Fibroblast of pulmonary artery (primary cell): Measurements from ENCODE around the gene GEMIN7.

Experiments used
- DNase-seq: peaks from one replicate; pipeline ENCODE4 v3.0.0-alpha.2; 2010; ENCODE audit warnings: low read depth
- H3K4me3 ChIP-seq: replicated peaks from 2 replicates; pipeline ENCODE4 v1.5.1; 2011; ENCODE audit warnings: low read depth, mild to moderate bottlenecking, control low read depth, low read length, moderate library complexity
- TF ChIP-seq, protein P1 (sequence below): IDR thresholded peaks from 2 replicates; pipeline ENCODE4 v1.5.1; 2011; ENCODE audit warnings: mild to moderate bottlenecking, control low read depth, low read length, inconsistent platforms; ENCODE audit errors: missing control alignments

Gene GEMIN7

DNA sequence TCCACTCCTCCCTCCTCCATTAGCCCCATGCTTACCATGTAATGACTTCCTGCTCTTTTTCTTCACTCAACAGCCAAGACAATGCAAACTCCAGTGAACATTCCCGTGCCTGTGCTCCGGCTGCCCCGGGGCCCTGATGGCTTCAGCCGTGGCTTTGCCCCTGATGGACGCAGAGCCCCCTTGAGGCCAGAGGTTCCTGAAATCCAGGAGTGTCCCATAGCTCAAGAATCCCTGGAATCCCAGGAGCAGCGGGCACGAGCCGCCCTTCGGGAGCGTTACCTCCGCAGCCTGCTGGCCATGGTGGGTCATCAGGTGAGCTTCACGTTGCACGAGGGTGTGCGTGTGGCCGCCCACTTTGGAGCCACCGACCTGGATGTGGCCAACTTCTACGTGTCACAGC lies 11.0 kb downstream of the GEMIN7 start:
- TF ChIP-seq, protein P1, sequence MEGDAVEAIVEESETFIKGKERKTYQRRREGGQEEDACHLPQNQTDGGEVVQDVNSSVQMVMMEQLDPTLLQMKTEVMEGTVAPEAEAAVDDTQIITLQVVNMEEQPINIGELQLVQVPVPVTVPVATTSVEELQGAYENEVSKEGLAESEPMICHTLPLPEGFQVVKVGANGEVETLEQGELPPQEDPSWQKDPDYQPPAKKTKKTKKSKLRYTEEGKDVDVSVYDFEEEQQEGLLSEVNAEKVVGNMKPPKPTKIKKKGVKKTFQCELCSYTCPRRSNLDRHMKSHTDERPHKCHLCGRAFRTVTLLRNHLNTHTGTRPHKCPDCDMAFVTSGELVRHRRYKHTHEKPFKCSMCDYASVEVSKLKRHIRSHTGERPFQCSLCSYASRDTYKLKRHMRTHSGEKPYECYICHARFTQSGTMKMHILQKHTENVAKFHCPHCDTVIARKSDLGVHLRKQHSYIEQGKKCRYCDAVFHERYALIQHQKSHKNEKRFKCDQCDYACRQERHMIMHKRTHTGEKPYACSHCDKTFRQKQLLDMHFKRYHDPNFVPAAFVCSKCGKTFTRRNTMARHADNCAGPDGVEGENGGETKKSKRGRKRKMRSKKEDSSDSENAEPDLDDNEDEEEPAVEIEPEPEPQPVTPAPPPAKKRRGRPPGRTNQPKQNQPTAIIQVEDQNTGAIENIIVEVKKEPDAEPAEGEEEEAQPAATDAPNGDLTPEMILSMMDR, result no peak
- no peak for DNase-seq
- H3K4me3 ChIP-seq, result no peak overlapping the region

DNA sequence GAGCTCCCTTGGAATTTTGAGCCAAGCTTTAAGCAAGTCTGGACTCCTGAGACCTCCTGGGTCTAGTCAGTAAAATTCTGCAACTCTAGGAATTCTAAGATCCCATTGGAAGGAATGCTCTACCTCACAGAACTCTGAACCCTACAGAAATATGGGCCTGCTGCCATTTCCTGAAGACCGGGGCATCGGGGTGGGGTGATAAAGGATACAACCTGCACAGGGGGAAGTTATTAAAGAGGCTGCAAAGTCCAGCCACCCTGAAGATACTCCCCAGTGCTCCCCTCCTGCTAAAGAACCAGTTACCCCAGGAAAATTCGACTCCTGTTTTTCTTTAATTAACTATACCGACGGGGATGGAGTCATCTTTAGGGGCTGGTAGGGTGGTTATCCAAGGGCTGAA lies 11.5 kb downstream of the GEMIN7 start:
- H3K4me3 ChIP-seq, result peak overlapping the region; percentile 92
- no peak for DNase-seq
- TF ChIP-seq, protein P1, result no peak

GRCh38 chr19:45091031-45091923 lies 12.2 kb downstream of the GEMIN7 start:
- H3K4me3 ChIP-seq, result peak overlapping the region; percentile 92
- TF ChIP-seq, protein P1, result no peak
- peak; percentile 100 for DNase-seq

DNA sequence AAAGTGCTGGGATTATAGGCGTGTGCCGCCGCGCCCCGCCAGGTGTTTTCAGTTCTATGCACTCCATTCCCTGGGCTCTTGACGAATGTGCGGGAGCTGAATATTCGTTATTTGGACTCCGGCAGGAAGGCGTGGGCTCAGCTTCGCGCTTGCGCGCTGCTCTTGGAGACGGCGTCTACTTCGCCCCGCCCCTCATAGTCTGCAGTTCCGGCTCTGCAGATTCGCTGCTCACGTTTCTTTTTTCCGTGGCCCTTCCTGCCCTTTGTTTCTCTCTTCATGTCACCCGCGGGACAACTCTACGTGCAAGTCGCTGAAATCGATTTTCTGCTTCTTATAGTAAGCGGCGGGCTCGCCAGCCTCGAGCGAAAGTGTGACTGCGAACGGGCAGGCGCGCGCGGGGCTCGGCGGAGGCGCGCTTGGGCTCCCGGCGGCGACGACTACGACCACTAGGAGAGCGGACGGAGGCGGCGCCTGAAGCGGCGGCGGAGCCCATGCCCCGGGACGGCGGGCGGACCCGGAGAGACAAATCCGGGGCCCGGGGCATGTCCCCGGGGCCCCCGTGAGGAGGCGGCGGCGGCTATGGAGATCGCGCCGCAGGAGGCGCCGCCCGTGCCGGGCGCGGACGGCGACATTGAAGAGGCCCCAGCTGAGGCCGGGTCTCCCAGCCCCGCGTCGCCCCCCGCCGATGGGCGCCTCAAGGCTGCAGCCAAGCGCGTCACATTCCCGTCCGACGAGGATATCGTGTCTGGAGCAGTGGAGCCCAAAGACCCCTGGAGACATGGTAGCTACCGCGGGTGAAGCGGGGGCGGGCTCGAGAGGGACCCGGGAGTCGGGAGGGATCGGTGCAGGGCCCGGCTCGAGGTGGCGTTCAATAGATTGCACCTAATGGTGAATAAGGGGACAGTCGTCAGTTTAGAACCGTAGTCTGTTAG lies 14.0 kb downstream of the GEMIN7 start, which contains the start of gene PPP1R37:
Gene PPP1R37 (plus strand): TSS at position 433 of the 932 bp plus-strand sequence. CDS start 147 bp downstream, at position 580.
- H3K4me3 ChIP-seq, result peak within 1 kb of the TSS; percentile 92
- TF ChIP-seq, protein P1, result no peak
- DNase-seq, result peak; percentile 99

- DNase-seq, result no peak
- peak overlapping the region; percentile 92 for H3K4me3 ChIP-seq
- TF ChIP-seq, protein P1, result no peak
Observed at GRCh38 chr19:45094137-45094536, 15.1 kb downstream of the GEMIN7 start.

DNA sequence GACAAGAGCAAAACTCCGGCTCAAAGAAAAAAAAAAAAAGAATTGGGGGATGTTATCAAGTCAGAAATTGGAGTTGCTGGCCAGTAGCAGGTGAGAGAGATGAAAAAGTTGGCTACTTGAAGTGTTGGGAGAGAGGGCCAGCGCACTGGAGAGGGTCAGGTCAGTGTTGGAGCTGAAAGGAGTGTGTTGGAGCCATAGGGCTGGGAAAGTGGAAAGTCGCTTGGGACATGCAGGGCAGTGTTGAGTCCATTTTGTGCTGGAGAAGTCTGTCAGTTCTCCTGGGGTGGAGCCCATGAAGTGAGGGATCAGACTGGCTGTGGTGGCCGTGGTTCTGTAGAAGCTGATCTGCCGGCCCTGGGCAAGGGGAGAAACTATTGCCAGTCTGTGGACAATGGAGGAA lies 15.6 kb downstream of the GEMIN7 start:
- TF ChIP-seq, protein P1, result no peak
- H3K4me3 ChIP-seq, result peak overlapping the region; percentile 92
- DNase-seq, result no peak
